ENCODE measurements around the gene NOX3.

NOX3 gene

DNA sequence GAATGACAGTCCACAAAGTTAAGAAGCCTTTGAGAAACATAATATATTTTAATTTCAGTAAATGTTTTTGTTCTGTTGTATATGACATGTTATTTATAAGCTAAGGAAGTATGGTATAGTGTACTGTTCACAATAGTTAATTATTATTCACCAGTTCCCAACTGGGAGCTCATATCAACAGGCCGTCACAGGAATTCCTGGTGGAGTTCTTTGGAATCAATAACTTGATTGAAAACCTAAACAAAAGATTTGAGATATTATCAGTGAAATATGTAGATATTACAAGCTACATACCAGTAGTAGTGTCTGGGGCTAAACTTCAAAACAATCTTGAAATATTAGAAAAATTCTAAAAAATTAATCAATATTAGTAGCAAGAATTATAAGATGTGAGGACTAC lies 60.3 kb downstream of the NOX3 start:
- no peak for TF ChIP-seq CTCF (conservative IDR thresholded peaks at IDR 0.05; ENCODE audit: low read length)
- H3K4me3 ChIP-seq (ENCODE audit: low read length), result no peak overlapping the region
- no peak for DNase-seq (ENCODE audit: low read depth)

GRCh38 chr6:155389130-155389529 lies 66.5 kb downstream of the NOX3 start:
- TF ChIP-seq CTCF (conservative IDR thresholded peaks at IDR 0.05; ENCODE audit: low read length), result no peak
- H3K4me3 ChIP-seq (ENCODE audit: low read length), result no peak overlapping the region
- DNase-seq (ENCODE audit: low read depth), result peak; percentile 60

- H3K4me3 ChIP-seq (ENCODE audit: low read length), result no peak overlapping the region
- TF ChIP-seq CTCF (conservative IDR thresholded peaks at IDR 0.05; ENCODE audit: low read length), result no peak
- no peak for DNase-seq (ENCODE audit: low read depth)
These were observed 67.0 kb downstream of the NOX3 start for GRCh38 chr6:155388591-155388990.

DNA sequence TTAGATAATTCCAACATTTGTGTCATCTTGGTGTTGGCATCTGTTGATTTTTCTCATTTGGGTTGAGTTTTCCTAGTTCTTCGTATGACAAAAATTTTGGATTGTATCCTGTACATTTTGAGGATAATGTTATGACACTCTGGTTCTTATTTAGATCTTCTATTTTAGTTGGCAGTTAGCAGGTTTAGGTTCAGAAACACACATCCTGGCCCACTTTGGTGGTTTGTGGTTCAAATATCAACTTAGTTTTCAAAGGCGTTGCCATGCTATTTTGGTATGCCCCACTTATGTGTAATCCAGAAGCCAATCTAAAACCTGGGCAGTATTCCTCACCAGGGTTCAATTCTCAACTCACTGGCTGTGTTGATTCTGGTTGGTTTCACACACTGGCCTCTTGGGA lies 68.2 kb downstream of the NOX3 start:
- no peak for DNase-seq (ENCODE audit: low read depth)
- H3K4me3 ChIP-seq (ENCODE audit: low read length), result no peak overlapping the region
- TF ChIP-seq CTCF (conservative IDR thresholded peaks at IDR 0.05; ENCODE audit: low read length), result no peak

DNA sequence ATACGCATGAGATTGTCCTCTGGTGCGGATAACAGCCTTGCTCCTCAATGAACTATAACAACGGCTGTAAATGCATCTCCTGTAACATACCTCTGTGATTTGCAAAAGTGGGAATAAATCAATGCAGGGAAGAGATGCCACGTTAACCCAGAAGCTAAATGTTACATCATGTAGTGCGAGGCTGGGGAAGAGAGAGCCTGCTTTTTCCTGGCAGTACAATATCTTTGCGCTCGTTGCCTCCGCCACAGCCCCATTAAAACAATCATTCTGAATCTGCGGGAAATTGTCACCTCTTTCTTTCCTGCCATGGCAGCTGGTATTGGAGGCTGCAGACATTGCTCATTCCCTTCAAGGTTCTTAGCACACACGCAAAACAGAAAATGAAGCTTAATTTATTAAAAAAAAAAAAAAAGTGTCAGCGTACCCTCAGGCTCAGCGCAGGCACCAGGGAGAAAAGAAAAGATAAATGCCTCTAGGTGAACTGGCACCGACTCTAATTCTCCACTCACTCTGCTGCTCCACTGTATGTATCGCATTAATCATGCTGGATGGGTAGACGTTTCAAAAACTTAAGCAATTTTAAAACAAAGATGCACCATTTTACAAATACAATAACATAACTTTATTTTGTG lies 71.2 kb downstream of the NOX3 start:
- TF ChIP-seq CTCF (conservative IDR thresholded peaks at IDR 0.05; ENCODE audit: low read length), result no peak
- DNase-seq (ENCODE audit: low read depth), result no peak
- no peak overlapping the region for H3K4me3 ChIP-seq (ENCODE audit: low read length)

- TF ChIP-seq CTCF (conservative IDR thresholded peaks at IDR 0.05; ENCODE audit: low read length), result no peak
These were observed 71.7 kb downstream of the NOX3 start for GRCh38 chr6:155383913-155384312.

DNA sequence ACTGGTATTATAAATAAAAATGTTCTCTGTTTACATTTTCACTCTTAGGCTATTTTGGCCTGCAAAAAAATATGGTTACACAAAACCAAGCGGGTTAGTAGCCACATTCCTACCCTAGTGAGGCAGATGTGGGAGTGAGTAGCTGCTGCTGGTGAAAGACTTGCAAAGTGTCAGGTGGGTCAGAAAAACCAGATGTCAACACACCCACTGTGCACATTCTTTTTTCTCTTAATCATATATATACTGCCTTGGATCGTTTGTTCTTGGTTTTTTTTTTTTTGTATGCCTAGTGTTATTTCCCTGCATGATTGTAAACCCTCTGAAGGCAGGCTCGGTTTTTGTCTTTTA lies 73.3 kb downstream of the NOX3 start:
- TF ChIP-seq CTCF (conservative IDR thresholded peaks at IDR 0.05; ENCODE audit: low read length), result no peak
- peak; percentile 82 for DNase-seq (ENCODE audit: low read depth)
- no peak overlapping the region for H3K4me3 ChIP-seq (ENCODE audit: low read length)

More at GRCh38 chr6:155383913-155384312, 71.7 kb downstream of the NOX3 start:
- H3K4me3 ChIP-seq (ENCODE audit: low read length), result no peak overlapping the region
- DNase-seq (ENCODE audit: low read depth), result no peak
